A549 treated with dexamethasone at 1 μM for 4 hours (cell line): ENCODE measurements around the gene CTXN1. TPM values are rescaled to one million over a fixed set of nuclear protein-coding genes. Genes with fewer than 3 reads are reported as not detected.

Source experiments
- total RNA-seq: library from RNA; stranded (reverse); fragments of 200-300 nt; extraction: Qiagen RNA extraction; gene quantifications from 5 replicates; pipeline ENCODE4 v1.2.3, GENCODE V29; 2022

CTXN1 gene
- total RNA-seq: 8.2 to 19.6 TPM (median 17.2 TPM) in 5 replicates

DNA sequence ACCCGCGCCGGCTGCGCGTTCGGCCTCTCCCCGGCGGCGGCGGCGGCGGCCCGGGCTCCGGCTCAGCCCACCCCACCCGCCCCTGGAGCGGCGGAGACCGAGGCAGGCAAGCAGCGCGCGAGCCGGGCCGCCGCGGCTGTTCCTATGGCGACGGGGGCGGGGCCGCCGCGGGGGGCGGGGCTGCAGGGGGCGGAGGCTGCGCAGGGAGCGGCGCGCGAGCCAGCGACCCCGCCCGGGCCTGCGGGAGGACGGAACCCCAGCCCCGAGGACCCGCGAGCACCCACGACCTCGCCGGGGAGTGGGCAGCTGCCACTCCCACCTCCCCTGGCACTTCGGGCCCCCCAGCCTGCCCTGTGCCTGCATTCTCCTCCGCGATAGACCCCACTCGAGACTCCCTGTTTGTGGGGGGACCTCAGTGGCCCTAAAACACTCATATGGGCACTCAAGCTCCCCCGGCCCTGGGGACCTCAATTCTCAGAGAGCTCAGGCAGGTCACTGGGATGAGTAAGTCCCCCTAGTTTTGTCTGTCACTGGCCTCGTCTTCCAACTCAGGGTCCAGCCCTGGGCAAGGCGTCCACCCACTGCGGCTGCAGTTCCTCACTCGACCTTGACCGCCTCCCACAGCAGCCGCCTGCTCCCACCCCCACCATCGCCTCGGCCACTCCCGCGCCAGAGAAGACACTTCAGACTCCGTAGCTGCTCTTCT is at the start of gene CTXN1:
TSS of gene CTXN1 (minus strand) at position 115 of the 706 bp plus-strand sequence. CDS start 597 bp downstream, outside the sequence.

DNA sequence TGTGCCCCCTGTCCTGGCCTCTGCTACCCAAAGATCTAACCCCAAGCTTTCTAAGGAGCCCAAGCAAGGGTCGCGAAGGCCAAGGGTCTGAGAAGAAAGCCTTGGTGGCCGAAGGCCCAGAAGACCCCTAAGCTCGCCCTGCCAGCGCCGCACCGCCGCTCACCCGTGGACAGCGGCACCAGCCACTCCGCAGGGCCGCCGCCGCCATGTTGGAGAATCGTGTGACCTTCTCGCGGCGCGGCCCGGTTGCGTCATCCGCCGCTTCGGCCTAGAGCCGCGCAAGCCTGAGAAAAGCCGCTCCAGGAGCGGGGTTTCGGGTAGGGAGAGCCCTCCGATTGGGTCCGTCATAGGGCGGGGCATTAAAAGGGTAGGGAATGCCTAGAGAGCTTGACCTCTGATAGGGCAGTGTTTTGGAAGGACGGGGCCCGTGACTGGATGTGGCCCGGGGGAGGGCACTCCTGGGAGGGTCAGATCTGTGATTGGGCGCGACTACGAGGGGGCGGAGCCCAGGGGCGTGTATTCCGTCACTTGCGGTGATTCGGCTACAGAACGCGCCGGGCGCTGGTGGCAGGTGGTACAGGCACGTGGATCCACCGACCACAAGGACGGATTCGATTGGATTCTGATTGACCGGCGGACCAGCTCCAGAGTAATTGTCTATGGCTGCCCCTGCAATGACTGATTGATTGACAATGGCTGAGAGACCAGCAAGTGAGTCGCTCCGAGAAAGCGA is 17.7 kb upstream of the CTXN1 start, which contains the start of gene TIMM44:
TSS of gene TIMM44 (minus strand) at position 223 of the 733 bp plus-strand sequence. CDS start at position 208, 15 bp downstream.

DNA sequence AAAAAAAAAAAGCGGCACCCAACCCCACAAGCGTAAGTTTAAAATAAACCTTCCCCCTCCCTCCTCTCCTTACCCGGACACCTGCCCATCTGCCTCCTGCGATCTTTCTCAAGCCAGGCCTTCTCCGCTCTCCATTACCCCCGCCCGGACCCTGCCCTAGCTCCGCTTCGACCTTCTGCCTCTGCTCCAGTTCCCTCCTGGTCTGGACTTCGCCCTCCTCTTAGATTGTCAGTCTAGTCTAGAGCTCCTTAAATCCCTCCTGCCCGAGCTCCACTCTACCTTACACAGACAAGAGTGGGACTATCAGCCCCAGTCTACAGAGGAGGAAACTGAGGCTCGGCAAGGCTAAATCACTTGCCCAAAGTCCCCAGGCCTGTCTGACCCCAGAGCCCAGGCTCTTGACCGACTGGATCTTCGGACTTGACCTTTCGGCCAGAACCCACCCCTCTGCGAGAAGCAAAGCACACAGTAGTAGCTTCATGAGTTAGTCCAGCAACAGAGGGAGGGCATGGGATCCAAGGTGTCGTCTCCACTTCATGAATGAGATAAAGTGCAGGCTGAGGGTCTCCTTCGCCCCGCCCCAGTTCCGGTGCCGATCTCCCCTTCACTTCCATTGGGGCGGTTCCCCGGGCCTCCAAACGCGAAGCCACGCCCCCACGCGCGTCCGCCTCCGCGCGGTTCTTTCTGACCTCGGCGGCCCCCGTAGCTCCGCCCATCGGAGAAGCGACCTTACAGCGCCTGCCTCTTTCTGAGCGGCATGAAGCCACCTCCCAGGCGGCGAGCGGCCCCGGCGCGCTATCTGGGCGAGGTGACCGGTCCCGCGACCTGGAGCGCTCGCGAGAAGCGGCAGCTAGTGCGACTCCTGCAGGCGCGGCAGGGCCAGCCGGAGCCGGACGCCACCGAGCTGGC is 6.1 kb downstream of the CTXN1 start, which contains the start of gene SNAPC2:
TSS of gene SNAPC2 (plus strand) at position 729 of the 909 bp plus-strand sequence. CDS start at position 758, 29 bp downstream.

DNA sequence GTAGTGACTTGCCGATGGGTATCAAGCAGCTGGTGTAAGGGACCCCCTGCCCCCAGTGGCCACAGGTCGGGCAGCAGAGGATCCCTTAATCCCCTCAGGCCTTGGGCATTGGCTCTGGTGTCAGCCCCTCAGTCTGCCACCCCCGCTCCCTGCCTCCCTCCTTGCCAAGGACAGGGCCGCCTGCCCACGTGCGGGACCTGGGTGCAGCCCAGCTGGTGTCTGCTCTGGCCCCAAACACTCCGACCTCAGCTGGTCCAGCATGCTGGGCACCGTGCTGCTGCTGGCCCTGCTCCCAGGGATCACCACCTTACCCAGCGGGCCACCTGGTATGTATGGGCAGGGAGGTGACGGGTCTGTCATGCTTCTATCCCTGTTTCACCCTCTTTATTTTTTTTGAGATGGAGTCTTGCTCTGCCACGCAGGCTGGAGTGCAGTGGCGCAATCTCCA is 11.3 kb downstream of the CTXN1 start, which contains the start of gene TGFBR3L:
TSS of gene TGFBR3L (plus strand) at position 233 of the 448 bp plus-strand sequence.

DNA sequence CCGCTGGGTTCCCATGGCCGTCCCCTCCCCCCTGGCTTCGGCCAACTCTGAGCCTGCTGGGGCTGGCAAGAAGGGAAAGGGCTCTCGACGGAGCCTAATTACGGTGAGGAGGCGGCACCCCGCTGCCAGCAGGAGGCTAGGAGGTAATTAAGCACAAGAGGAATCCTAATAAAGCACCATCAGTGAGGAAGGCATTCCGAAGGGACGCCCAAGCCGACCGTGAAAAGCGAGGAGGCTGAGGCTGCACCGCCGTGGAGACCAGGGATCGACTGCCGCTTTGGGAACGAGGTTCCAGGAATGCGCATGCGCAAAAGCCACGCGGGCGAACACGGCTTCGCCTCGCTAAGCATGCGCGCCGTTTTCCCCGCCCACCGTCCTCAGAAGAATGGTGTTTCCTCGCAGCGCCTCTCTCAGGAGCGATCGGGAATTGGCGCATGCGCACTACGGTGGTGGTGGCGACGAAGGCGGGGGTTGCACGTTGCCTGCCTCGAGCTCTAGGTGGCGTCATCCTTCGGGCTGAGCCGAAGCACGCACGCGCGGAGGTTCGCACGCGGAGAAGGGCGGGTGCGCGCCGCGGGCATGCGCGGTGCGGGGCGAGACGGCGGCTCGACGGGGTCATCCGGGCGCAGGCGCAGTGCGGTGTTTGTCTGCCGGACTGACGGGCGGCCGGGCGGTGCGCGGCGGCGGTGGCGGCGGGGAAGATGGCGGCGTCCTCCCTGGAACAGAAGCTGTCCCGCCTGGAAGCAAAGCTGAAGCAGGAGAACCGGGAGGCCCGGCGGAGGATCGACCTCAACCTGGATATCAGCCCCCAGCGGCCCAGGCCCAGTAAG is 22.5 kb downstream of the CTXN1 start, which contains the start of gene MAP2K7:
TSS of gene MAP2K7 (plus strand) at position 634 of the 830 bp plus-strand sequence. CDS start at position 702, 68 bp downstream.

DNA sequence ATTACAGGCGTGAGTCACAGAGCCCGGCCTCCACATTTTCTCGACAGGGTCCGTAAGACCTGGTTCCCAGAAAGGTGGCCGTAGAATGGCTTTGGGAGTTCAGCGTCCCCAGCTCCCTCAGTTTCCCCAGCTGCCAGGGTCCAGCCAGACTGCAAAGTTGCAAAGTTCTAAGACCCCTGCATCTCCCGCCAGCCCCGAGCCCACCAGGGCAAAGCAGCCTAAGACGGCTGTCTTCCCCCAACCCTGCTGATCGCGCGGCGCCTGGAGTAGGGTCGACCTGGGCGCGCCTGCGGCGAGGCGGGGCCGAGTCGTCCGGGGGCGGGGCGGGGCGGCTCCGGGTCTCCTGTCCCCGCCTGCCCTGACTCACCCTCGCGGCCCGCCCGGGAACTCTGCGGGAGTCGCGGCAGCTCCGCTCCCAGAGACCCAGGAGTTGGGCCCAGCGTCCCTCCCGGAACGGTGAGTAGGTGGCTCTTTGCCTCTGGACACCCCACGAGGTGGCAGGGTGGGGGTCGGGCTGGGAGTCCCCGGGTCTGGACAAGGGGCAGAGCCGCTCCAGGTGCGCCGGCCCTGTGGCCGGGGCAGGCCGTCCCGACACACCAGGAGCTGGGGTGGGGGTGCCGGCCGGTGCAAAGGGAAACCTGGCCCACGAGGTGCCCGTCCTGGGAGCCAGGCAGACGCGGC is 37.6 kb downstream of the CTXN1 start, which contains the start of gene LRRC8E:
TSS of gene LRRC8E (plus strand) at position 366 of the 681 bp plus-strand sequence. CDS start 7,094 bp downstream, outside the sequence.

Other genes with a start within 250 kb of the CTXN1 start
- not detected in 5 replicates for gene MCEMP1, start 249.0 kb downstream of the CTXN1 start, total RNA-seq
- gene TRAPPC5, start 245.3 kb downstream of the CTXN1 start, total RNA-seq: 50.6 to 101 TPM (median 96.9 TPM) in 5 replicates
- gene FCER2, start 224.0 kb downstream of the CTXN1 start, total RNA-seq: not detected in 5 replicates
- not detected in 5 replicates for gene CLEC4G, start 194.0 kb downstream of the CTXN1 start, total RNA-seq
- gene CD209, start 178.6 kb downstream of the CTXN1 start, total RNA-seq: not detected in 5 replicates
- gene CLEC4M, start 162.9 kb downstream of the CTXN1 start, total RNA-seq: not detected in 5 replicates
- gene EVI5L, start 95.9 kb downstream of the CTXN1 start, total RNA-seq: 0.94 to 1.9 TPM (median 1.8 TPM) in 5 replicates
- 0.30 to 0.51 TPM (median 0.45 TPM) in 5 replicates for gene PRR36, start 51.7 kb downstream of the CTXN1 start, total RNA-seq
- 5.1 to 7.1 TPM (median 5.7 TPM) in 5 replicates for gene LRRC8E, start 37.6 kb downstream of the CTXN1 start, total RNA-seq
- 8.6 to 16.3 TPM (median 14.9 TPM) in 5 replicates for gene MAP2K7, start 22.3 kb downstream of the CTXN1 start, total RNA-seq
- 0.36 to 2.0 TPM (median 1.7 TPM) in 5 replicates for gene TGFBR3L, start 11.3 kb downstream of the CTXN1 start, total RNA-seq
- 17.5 to 29.6 TPM (median 28.0 TPM) in 5 replicates for gene SNAPC2, start 5.8 kb downstream of the CTXN1 start, total RNA-seq
- gene TIMM44, start 17.5 kb upstream of the CTXN1 start, total RNA-seq: 24.1 to 32.3 TPM (median 29.4 TPM) in 5 replicates
- gene ELAVL1, start 79.5 kb upstream of the CTXN1 start, total RNA-seq: 66.0 to 76.3 TPM (median 73.6 TPM) in 5 replicates
- gene CCL25, start 126.6 kb upstream of the CTXN1 start, total RNA-seq: not detected in 5 replicates
- gene FBN3, start 223.5 kb upstream of the CTXN1 start, total RNA-seq: not detected in 5 replicates